Aorta (tissue), 5 donors: Measurements from ENCODE around the gene TAF7L. TPM values are rescaled to one million over a fixed set of nuclear protein-coding genes. Genes with fewer than 3 reads are reported as not detected.

Experiments
- ATAC-seq: fragments of 200-7000 bp; cut with Tn5 transposase; one replicate; pipeline ENCODE4 v1.9.1; 2022; ENCODE audit warnings: moderate library complexity; ENCODE audit not compliant: low FRiP score
- DNase-seq, 2 donors: peaks; one replicate each; pipeline ENCODE4 v3.0.0-alpha.2; 2020
- H3K27ac ChIP-seq, 2 donors: one replicate each; pipeline ENCODE4 v1.5.1; 2013; ENCODE audit warnings: low read length in 2 of 2, mild to moderate bottlenecking in 2 of 2, moderate library complexity in 2 of 2, control low read depth in 1 of 2, inconsistent platforms in 1 of 2, low read depth in 1 of 2
- H3K27me3 ChIP-seq, 2 donors: one replicate each; pipeline ENCODE4 v1.6.1; 2013; ENCODE audit warnings: control low read depth in 1 of 2, low read length in 1 of 2, mild to moderate bottlenecking in 1 of 2, moderate library complexity in 1 of 2; ENCODE audit not compliant: insufficient read depth in 2 of 2, control insufficient read depth in 1 of 2
- H3K36me3 ChIP-seq, 2 donors: one replicate each; pipeline ENCODE4 v1.6.1; 2013; ENCODE audit warnings: control low read depth in 1 of 2, low read length in 1 of 2, mild to moderate bottlenecking in 1 of 2; ENCODE audit not compliant: insufficient read depth in 2 of 2, control insufficient read depth in 1 of 2
- H3K4me1 ChIP-seq, 2 donors: one replicate each; pipeline ENCODE4 v1.6.1; 2013; ENCODE audit warnings: low read length in 2 of 2, control low read depth in 1 of 2, mild to moderate bottlenecking in 1 of 2, moderate library complexity in 1 of 2; ENCODE audit not compliant: insufficient read depth in 2 of 2, control insufficient read depth in 1 of 2
- H3K4me3 ChIP-seq, 2 donors: one replicate each; pipeline ENCODE4 v1.5.1; 2013; ENCODE audit warnings: low read length in 2 of 2, control low read depth in 1 of 2, mild to moderate bottlenecking in 1 of 2
- H3K9me3 ChIP-seq: one replicate; pipeline ENCODE4 v1.6.1; 2013; ENCODE audit warnings: mild to moderate bottlenecking, low read length; ENCODE audit not compliant: control insufficient read depth
- WGBS, 2 donors: extraction: QIAGEN DNeasy Blood & Tissue Kit; methylation state at CpG; one replicate each; pipeline ENCODE4 v1.1.7; 2013; 5-methylcytosine and 5-hydroxymethylcytosine counted together
- intact Hi-C, 2 donors: fragments of 100-400 bp; cut with DNase I; formaldehyde crosslinking; loops; one replicate each; pipeline versions ENCODE4 v1.14.2 to v1.15.0; 2022
- polyA plus RNA-seq, 2 donors: library from polyadenylated mRNA; stranded (reverse); fragments of 200-250 nt; gene quantifications; one replicate each; pipeline ENCODE4 v1.2.3, GENCODE V29; 2013
- total RNA-seq, 2 donors: library from RNA; stranded (reverse); fragmentation: NEBNext Ultra II Directional; extraction: Animal tissue kit (Norgen Biotek cat#: 25700); gene quantifications; one replicate each; pipeline ENCODE4 v1.2.1, GENCODE V29; 2021
- donor health status: healthy with polysubstance abuse.
- donor health status: Bipolar disorder and iron deficiency.
- donor health status: DM: no; HTN: no; CAD: no.
- donor health status: DM: no; HTN: no; CAD: no.
- donor health status: DM: yes; HTN: yes; CAD: no.

Gene TAF7L
- total and polyA plus RNA-seq, 4 donors = 0.31 TPM; not detected in 3

- Histone ChIP-seq H3K4me3 (no peak overlapping the region), H3K27ac (no peak overlapping the region), H3K9me3 (no peaks in the 10 kb centered on the region), H3K36me3 (no peaks in the 10 kb centered on the region), H3K4me1 (no peaks in the 10 kb centered on the region), H3K27me3 (no peaks in the 10 kb centered on the region)
- intact Hi-C loops = no loop called here
- WGBS, 2 donors = 76 to 95% methylated on average over 6 of the region's 6 CpGs
- ATAC-seq (no peak), DNase-seq (no peak)
These were observed 16.9 kb downstream of the TAF7L start for GRCh38 chrX:101274198-101274597.

- Histone ChIP-seq H3K27me3 (no peaks in the 10 kb centered on the region), H3K27ac (no peak overlapping the region), H3K4me3 (no peak overlapping the region), H3K9me3 (no peaks in the 10 kb centered on the region), H3K4me1 (no peaks in the 10 kb centered on the region), H3K36me3 (no peaks in the 10 kb centered on the region)
- intact Hi-C loops = no loop called here
- no peak for ATAC-seq
- no peak for DNase-seq
- 63 to 64% methylated on average over 5 of the region's 5 CpGs for WGBS, 2 donors
These were observed 25.2 kb downstream of the TAF7L start for GRCh38 chrX:101265869-101266428.

GRCh38 chrX:101263766-101264165 is 27.4 kb downstream of the TAF7L start:
- H3K4me1 ChIP-seq = no peaks in the 10 kb centered on the region
- H3K4me3 ChIP-seq = no peak overlapping the region
- WGBS, 2 donors = 34% methylated on average over 2 of the region's 2 CpGs
- DNase-seq (no peak), ATAC-seq (no peak)
- H3K27me3 ChIP-seq = no peaks in the 10 kb centered on the region
- no peaks in the 10 kb centered on the region for H3K9me3 ChIP-seq
- peak overlapping the region in 1 of 2 donors; percentile 18 for H3K27ac ChIP-seq
- intact Hi-C loops = no loop called here
- H3K36me3 ChIP-seq = no peaks in the 10 kb centered on the region

- DNase-seq (no peak), ATAC-seq (no peak)
- H3K4me3 ChIP-seq = no peak overlapping the region
- intact Hi-C loops = no loop called here
- H3K27ac ChIP-seq = no peak overlapping the region
- no peaks in the 10 kb centered on the region for H3K27me3 ChIP-seq
- no peaks in the 10 kb centered on the region for H3K9me3 ChIP-seq
- no peaks in the 10 kb centered on the region for H3K4me1 ChIP-seq
- H3K36me3 ChIP-seq = no peaks in the 10 kb centered on the region
- WGBS, 2 donors = 73 to 97% methylated on average over 4 of the region's 4 CpGs
These were observed 28.5 kb downstream of the TAF7L start for GRCh38 chrX:101262590-101262989.

- DNase-seq (no peak), ATAC-seq (no peak)
- 64 to 84% methylated on average over 4 of the region's 4 CpGs for WGBS, 2 donors
- Histone ChIP-seq H3K27ac (no peak overlapping the region), H3K9me3 (no peaks in the 10 kb centered on the region), H3K36me3 (no peaks in the 10 kb centered on the region), H3K4me3 (no peak overlapping the region), H3K4me1 (no peaks in the 10 kb centered on the region), H3K27me3 (no peaks in the 10 kb centered on the region)
- intact Hi-C loops = no loop called here
These were observed 30.7 kb downstream of the TAF7L start for GRCh38 chrX:101260435-101260834.

GRCh38 chrX:101258259-101258581 is 32.9 kb downstream of the TAF7L start:
- H3K36me3 ChIP-seq = no peaks in the 10 kb centered on the region
- H3K27ac ChIP-seq = no peak overlapping the region
- no peaks in the 10 kb centered on the region for H3K4me1 ChIP-seq
- 87 to 97% methylated on average over 11 of the region's 11 CpGs for WGBS, 2 donors
- H3K27me3 ChIP-seq = no peaks in the 10 kb centered on the region
- no peaks in the 10 kb centered on the region for H3K9me3 ChIP-seq
- DNase-seq (no peak), ATAC-seq (no peak)
- no peak overlapping the region for H3K4me3 ChIP-seq
- intact Hi-C loops = no loop called here

GRCh38 chrX:101257448-101258258 is 33.5 kb downstream of the TAF7L start:
- no peaks in the 10 kb centered on the region for H3K4me1 ChIP-seq
- no peaks in the 10 kb centered on the region for H3K27me3 ChIP-seq
- WGBS, 2 donors = 78 to 82% methylated on average over 4 of the region's 4 CpGs
- H3K36me3 ChIP-seq = no peaks in the 10 kb centered on the region
- no peak overlapping the region for H3K27ac ChIP-seq
- no peak overlapping the region for H3K4me3 ChIP-seq
- no peaks in the 10 kb centered on the region for H3K9me3 ChIP-seq
- DNase-seq (no peak), ATAC-seq (no peak)
- intact Hi-C loops = no loop called here

- ATAC-seq (no peak), DNase-seq (no peak)
- WGBS, 2 donors = 60 to 67% methylated on average over 2 of the region's 2 CpGs
- no peaks in the 10 kb centered on the region for H3K36me3 ChIP-seq
- no peaks in the 10 kb centered on the region for H3K9me3 ChIP-seq
- no peaks in the 10 kb centered on the region for H3K27me3 ChIP-seq
- H3K27ac ChIP-seq = no peak overlapping the region
- no peaks in the 10 kb centered on the region for H3K4me1 ChIP-seq
- H3K4me3 ChIP-seq = no peak overlapping the region
- intact Hi-C loops = no loop called here
These were observed 38.5 kb downstream of the TAF7L start for GRCh38 chrX:101252634-101253033.

- DNase-seq (no peak), ATAC-seq (no peak)
- no peak overlapping the region for H3K4me3 ChIP-seq
- 78 to 96% methylated on average over 9 of the region's 9 CpGs for WGBS, 2 donors
- no peaks in the 10 kb centered on the region for H3K4me1 ChIP-seq
- no peaks in the 10 kb centered on the region for H3K27me3 ChIP-seq
- no peak overlapping the region for H3K27ac ChIP-seq
- intact Hi-C loops = no loop called here
- H3K36me3 ChIP-seq = no peaks in the 10 kb centered on the region
- no peaks in the 10 kb centered on the region for H3K9me3 ChIP-seq
These were observed 49.6 kb downstream of the TAF7L start for GRCh38 chrX:101241531-101241930.
